Suppressor macrophage treated with lipopolysaccharide for 1 hour (primary cell): Measurements from ENCODE around the gene MTMR11.
"Not testable (repeated sequence)": the region's sequence is repeated elsewhere in the genome, so short reads cannot be mapped to it uniquely, and the experiment has no call there.

Experiments
- DNase-seq, 3 donors: peaks; one replicate each; pipeline ENCODE4 v3.0.0-alpha.2; 2020 to 2022

Gene MTMR11

DNA sequence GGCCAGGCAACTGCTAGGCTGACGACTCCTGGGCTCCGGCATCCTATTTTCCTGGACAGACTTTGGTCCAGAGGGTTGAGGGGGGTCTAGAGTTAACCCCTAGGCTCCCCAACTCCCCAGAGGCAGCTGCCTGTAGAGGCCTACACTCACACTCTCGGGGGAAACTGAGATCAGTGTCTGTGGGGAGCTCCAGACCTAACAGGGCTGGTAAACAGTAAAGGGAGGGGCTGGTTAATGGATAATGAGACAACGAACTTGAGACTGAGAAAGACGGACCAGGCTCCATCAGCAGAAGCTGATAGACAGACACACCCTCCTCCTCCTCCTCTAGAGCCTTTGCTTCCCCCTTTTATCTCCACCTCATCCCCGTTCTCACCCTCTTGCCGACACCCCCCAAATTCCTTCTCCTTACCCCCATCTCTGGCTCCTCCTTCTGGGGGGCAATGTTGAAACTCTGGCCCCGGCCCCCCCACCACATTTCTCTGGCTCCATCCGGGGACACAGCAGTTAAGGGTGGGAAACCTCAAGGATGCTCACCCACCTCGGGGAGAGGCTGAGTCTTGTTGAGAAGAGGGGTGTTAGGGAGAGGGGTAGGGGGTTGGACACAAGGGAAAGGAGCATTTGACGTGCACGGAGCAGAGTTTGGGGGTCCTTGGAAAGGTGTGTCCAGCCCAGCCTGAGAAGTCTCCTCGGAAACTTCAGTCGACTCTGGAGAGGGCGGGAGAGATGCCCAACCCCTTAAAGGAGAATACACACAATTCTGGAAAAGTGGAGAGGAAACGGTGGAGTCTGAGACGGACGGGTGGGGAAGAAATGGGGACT lies at the start of gene MTMR11:
Gene MTMR11 (minus strand): TSS at position 710 of the 822 bp plus-strand sequence. CDS start 232 bp downstream, at position 478.
- no peak for DNase-seq

- DNase-seq = no peak
Observed at GRCh38 chr1:149979972-149980540, 43.4 kb upstream of the MTMR11 start.

GRCh38 chr1:149979245-149979971 lies 42.7 kb upstream of the MTMR11 start:
- DNase-seq = no peak

DNA sequence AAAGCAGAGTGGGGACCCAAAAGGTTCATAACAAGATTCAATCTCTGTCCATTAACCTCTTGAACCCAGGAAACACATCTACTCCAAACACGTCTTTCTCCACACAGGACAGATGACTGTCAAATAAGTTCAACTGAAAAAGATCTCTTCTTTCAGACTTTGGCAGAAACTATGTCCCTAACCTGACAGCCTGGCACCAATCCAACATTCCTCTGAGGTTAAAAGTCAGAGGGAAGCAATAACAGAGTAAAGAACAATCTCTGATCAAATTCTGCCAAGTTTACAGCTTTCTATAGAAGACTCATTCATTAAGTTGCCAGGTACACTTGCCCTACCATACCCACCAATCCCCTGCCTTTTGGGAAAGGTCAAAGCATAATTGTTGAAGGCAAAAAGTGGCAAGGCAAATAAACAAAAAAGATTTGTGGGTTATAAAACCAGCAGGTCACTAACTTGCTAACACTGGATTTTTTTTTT lies 41.9 kb upstream of the MTMR11 start:
- DNase-seq = no peak

GRCh38 chr1:149977345-149977744 lies 40.7 kb upstream of the MTMR11 start:
- no peak for DNase-seq

- DNase-seq = no peak
Observed at GRCh38 chr1:149972547-149972946, 35.9 kb upstream of the MTMR11 start.

DNA sequence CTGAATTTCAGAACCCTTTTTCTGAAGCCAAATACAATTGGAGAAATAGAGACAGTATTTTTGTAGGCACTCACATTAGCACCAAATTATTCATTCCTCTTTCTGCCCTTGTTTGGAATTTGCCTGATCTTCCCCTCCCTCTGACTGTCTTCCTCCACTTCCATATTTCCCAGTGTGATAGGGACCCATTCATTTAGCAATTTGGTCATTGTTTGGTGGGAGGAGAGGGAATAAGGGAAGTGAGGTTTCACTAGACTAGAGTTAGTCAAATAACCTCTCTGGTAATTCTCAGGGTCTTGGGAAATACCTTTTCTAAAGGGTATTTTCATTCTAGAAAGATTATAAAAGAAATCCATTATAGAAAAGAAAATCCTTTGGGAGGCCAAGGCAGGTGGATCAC lies 31.0 kb upstream of the MTMR11 start:
- peak; percentile 69 to 81 (median 77) for DNase-seq

- no peak for DNase-seq
Observed at GRCh38 chr1:149967041-149967440, 30.4 kb upstream of the MTMR11 start.

DNA sequence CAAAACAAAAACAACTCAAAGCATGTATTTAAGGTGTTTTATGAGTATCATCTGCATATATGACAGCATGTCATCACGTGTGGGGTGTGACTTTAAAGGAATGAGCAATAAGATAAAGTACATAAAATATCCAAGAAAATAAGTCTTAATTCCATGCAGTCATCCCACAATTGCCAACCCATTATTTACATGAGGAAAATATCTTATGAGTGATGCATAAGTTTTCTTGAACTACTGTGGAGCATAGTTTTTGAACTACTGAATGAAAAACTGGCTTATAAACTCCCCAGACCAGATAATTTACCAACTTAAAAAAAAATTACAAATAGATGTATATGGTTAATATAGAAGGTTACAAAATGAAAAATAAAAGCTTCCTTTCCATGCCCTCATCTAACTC lies 29.7 kb upstream of the MTMR11 start:
- no peak for DNase-seq

DNA sequence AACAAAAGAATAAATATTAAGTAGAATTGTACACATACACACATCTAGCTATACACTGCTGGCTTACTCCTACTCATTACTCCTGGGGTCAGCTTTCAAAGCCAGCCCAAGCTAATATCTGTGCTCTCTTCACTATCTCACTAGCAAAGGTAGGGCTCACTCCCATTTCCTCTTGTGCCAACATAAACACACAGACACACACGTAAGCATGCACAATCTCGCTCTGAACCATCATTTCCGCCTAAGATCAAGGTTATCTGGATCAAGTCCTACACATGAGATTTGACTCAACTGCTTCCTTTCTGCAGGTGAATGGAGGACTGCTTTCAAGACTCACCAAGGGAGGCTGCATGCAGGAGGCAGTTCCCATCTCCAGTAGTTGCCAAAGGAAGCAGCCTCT lies 28.8 kb upstream of the MTMR11 start:
- DNase-seq = no peak

- no peak for DNase-seq
Observed at GRCh38 chr1:149963358-149963757, 26.7 kb upstream of the MTMR11 start.

- no peak for DNase-seq
Observed at GRCh38 chr1:149962736-149963135, 26.1 kb upstream of the MTMR11 start.

DNA sequence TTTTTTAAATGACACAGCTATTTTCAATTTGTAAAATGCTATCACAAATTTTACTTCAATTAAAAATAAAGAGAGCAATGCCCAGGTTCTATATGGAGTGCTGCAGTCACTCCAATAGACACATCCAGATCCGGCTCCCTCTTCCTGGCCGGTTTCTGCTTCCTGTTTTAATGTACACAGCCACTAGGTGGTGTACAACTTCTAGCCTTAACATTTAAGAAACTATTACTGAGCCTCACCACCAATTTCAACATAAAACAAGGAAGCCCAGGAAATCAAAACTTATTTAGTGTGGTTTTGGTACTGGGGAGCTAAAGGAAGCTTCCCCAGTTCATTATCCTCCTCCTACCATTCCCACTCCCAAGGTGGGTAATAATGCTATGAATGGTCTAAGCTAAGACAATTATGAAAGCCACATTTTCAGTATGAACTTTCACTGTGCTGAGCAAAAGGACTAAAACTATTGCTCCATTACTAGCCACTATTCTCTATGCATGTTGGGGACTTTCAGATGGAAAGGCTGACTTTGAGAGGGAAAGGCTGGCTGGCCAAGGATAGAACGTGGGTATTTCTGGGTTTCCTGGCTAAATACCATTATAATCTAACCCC lies 25.5 kb upstream of the MTMR11 start:
- peak; percentile 81 to 93 (median 90) for DNase-seq

GRCh38 chr1:149957548-149957947 lies 20.9 kb upstream of the MTMR11 start:
- not testable (repeated sequence) for DNase-seq

- DNase-seq = no peak
Observed at GRCh38 chr1:149949911-149950310, 13.2 kb upstream of the MTMR11 start.

DNA sequence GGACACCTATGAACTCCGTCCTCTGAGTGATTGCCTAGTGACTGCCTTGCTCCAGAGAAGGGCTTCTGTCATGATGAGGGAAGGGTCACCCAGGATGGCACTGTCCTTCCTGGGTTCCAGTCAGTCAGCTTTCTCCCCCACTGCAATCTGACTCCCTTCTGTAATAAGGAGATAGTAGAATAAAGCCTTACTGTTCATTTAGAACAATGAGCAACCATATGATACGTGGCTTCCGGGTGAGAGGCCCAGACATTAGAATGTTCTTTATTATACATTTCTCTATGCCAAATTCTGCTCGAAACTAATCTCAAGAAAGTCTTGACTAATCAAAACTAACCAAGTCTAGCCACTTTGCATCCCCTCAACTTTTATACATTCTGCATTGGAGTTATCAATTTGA lies 8.5 kb upstream of the MTMR11 start:
- DNase-seq = no peak

- no peak for DNase-seq
Observed at GRCh38 chr1:149942885-149943284, 6.2 kb upstream of the MTMR11 start.

- DNase-seq = peak in 1 of 3 donors; percentile 34
Observed at GRCh38 chr1:149942207-149942606, 5.5 kb upstream of the MTMR11 start.

GRCh38 chr1:149940427-149940826 lies 3.7 kb upstream of the MTMR11 start:
- no peak for DNase-seq

GRCh38 chr1:149938668-149939003 lies 2.0 kb upstream of the MTMR11 start:
- not testable (repeated sequence) for DNase-seq

DNA sequence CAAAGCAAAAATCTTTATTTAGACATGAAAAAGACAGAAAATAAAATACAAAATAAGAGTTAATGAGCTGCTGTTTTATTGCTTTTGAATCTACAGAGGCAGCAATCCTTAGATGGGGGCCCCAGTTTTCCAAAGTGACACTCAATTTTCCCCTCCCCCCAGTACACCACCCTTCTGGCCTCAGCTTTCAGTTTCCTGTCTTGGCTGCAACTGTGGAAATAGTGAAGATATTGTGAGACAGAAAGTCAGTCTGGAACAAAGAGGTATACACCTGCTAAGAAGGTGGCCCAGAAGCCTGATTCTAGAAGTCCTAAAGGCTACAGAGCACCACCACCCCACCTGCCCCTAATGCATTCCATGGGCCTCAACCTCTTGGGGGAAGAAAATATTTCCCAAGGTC lies 1.1 kb upstream of the MTMR11 start:
- no peak for DNase-seq

- peak; percentile 44 to 58 (median 53) for DNase-seq
Observed at GRCh38 chr1:149936992-149937705, 470 bp upstream of the MTMR11 start.

- DNase-seq = no peak
Observed at GRCh38 chr1:149934356-149934755, 2.3 kb downstream of the MTMR11 start.
